HG03439 (cell line): ENCODE data around the gene SLC24A3.

Experiments
- ATAC-seq: cut with Tn5 transposase; IDR thresholded peaks from one replicate; pipeline ENCODE4 v1.9.1; 2021; ENCODE audit warnings: mild to moderate bottlenecking, moderate library complexity; ENCODE audit not compliant: unreplicated experiment

Gene SLC24A3

DNA sequence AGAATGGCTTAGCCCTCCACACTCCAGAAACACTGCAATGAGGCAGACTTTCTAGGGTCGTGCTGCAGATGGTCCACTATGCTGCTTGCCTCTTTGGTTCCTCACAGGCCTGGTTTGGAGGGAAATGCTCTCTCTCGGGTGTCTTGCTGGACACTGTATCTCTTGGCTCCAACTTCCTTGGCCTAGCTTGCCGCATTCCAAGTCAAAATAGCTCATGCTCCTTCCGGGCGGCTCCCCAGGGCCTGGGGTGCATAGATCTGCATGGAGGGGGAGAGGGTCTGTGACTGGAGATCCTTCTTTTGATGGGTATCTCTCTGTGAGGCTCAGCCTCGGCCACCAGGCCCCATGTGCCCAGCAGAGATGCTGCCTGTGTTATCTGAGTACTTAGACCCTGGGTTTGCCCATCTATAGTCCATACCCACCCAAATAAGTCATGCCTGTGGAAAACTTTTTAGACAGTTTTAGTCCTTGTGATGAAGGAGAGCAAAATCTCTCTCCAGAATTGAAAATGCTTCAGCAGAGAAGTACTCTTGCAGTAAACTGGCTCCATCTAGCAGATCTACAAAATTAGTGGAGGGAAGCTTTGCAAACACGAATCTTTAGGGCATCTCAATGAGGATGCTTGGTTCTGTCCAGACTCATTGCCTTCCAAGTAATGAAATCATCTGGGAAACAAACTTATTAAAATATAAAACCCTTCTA, 281.5 kb downstream of the SLC24A3 start:
- no peak for ATAC-seq

DNA sequence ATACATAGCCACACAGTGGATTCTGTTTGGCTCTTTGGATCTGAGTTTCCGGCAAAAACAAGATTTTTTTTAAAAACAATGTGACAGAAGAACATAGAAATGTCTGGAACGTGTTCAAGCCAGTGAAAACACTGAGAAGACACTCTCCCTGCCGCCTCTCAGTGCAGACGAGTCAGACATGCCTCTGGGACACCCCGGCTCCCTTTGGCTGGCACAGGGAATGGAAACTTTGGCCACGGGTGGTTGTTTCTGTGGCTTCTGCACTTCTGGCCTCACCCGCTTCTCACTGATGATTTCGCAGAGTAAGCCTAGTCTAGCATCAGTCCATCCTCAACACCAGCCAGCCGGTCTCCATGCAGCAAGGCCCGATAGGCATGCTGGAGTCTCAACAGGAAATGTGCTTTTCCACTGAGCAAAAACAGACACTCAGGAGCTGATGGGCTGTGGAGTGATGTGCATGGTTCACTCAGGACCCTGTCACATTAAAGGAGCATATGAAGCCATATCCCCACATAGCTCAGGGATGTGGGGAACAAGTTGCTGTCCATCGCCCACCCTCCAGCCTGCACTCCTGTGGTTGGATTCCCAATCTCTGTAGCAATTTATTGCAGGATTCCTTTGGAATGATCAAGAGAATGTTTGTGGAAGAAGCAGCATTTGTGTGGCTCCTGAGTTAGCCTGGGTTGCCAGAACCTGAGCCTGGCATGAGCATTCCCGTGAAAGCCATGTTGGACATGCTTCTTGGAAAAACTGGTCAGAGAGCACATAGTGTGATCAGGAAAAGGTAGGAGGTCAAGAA, 283.7 kb downstream of the SLC24A3 start:
- ATAC-seq = no peak

DNA sequence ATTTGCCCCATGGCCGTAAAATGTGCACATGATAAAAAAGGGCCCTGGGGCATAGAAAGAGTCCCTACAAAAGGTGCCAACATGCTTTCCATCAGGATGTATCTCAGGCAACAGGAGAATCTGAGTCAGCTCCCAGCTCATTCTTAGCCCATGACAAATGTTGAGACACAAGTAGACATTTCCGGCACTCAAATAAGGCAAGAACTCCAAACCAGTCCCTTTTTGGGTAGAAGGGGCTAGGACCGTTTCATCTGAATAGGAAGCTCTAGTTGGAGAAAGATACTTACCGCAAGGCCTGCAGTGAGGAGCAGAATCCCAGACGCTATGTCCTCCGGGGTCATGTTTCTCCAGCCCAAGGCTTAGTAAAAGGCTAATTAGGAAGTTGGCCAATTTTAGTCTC, 284.6 kb downstream of the SLC24A3 start:
- ATAC-seq = no peak

DNA sequence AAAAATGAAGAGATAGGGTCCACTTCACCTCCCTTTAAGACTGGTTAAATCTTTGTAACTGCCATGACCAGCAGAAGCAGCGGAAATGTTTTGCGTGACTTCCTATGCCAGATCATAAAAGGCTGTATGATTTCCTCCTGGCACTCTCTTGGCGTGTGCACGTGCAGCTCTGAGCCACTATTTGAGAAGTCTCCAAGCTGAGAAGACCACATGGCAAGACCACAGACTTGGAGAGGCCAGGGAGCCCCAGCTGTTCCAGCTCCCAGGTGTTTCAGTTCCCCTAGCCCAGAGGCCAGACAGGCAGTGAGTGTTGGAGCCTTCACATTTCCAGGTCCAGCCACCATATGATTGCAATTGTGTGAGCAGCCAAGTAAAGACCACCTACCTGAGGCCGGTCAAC, 286.3 kb downstream of the SLC24A3 start:
- ATAC-seq = no peak

DNA sequence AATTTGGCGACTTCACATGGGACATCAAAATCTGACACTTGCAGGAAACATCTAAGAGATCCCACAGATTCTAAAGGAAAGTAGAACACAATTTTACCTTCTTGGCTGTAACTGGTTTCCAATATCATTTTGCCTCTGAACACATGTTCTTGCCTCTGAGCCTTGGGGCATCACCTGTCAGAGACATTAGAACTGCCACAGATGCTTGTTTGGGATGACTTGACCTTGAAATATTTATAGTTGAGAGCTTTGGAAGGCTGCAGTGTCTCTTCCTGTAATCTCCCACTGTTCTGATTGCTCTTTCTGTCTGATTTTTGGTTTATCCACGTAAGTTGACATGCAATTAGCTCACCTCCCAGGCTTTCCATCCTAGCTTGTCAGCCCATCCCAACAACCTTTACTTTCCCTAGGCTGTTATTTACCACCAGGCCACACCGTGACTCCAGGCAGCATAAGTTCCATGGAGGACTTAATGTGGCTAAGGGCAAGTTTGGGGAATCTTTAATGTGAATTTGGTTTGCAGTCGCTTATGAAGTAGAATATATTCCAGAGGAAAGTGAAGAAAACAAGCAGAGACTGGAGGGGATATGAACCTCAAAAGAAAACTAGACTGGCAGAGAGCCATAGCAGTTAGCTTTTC, 289.2 kb downstream of the SLC24A3 start:
- no peak for ATAC-seq

DNA sequence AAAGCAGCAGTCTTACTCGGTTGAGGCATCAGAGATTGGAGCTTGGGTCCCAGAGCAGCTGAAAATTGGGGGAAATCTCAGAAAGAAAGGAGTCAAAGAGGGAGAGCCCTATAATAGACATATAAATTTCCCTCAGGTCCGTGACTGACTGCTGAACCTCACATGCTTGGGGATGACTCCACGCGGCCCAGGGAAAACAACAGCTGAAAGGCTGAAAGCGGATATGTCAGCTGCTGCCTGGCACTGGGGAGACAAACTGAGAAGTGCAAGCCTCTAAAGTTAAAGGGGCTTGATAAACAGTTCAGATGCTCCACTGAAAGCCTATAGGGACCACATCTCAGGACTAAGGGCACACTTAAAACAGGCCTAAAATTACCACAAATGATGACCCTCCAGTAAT, 289.7 kb downstream of the SLC24A3 start:
- no peak for ATAC-seq

DNA sequence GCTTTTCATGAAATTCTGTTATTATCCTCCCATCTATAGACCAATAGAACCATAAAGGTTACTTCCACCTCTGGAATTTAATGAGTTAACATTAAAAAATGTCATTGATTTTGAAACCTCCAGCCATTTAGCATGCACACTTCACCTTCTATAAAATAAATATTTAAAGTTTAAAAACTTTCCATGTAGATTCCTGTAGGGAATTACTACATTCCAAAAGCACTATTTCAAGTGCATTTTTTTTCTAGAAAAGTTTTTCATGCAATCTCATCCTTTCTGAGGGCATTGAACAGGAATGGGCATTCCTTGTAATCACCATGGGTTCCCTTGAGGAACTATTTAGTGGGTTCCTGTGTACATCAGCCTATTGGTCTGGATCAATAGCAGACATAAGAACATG, 291.8 kb downstream of the SLC24A3 start:
- no peak for ATAC-seq

DNA sequence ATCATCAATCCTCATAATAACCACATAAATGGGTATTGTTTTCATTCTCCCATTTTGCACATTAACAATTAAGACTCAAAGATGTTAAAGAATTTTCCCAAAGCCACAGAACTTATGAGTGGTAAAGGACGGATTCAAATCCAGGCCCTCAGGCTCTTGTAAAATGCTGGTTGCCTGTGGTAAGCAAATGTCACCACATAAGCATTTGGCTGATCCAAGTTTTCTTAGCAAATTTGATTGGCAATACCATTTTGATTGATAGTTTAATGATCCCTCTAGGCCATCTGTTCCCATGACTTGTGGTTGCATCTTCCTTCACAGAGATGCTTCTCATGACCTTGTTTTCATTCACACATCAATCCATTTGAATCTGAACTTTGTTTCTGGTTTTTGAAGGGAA, 293.6 kb downstream of the SLC24A3 start:
- no peak for ATAC-seq

DNA sequence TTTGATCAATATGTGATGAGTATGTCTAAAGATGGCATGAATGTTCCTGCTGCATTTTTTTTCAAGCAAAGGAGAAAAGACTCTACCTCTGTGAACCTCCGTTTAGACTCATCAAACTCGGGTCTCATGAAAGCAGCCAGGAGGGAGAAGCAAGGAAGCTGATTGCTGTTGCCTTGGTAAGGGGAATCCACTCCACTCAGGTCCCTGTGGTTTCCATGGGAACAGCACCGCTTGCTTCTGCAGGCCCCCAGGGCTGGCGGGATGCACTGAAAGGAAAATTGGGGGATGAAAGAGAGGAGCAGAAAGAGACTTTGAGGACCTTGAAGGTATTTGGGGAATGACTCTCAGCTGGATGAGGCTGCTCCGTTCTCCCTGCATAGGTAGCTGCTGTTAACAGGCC, 296.0 kb downstream of the SLC24A3 start:
- ATAC-seq = no peak

DNA sequence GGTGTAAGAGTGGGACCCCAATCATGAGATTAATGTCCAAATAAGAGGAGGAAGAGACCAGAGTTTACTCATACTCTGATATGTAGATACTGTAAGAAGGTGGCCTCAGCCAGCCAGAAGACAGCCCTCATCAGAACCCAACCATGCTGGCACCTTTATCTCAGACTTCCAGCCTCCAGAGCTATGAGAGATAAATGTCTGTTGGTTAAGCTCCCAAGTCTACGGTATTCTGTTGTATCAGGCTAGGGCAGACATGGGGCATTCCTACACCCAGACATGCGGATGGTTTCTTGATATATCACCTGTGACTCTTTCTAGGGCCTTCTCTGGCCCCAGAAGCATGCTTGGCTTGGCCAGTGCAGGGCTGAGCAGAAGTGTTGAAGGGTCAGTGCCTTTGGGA, 298.2 kb downstream of the SLC24A3 start:
- no peak for ATAC-seq

DNA sequence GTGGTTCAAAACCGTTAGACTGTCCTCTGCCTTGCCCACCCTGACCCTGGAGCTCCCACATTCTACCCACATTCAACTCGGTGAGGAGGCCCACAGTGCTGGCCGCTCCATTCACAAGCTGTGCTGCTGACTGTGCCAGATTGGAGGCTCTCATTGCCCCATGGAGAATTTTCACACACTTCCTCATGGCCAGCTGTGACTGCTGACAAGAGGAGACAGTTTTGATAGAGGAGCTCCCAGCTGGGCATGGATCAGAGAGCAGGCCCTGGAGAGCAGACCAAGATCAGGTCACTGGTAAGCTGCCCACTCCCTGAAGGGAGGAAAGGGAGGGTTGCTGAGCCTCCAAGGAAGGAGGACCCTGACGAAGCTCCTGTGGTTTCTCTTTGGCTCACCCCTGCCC, 299.5 kb downstream of the SLC24A3 start:
- ATAC-seq = no peak

DNA sequence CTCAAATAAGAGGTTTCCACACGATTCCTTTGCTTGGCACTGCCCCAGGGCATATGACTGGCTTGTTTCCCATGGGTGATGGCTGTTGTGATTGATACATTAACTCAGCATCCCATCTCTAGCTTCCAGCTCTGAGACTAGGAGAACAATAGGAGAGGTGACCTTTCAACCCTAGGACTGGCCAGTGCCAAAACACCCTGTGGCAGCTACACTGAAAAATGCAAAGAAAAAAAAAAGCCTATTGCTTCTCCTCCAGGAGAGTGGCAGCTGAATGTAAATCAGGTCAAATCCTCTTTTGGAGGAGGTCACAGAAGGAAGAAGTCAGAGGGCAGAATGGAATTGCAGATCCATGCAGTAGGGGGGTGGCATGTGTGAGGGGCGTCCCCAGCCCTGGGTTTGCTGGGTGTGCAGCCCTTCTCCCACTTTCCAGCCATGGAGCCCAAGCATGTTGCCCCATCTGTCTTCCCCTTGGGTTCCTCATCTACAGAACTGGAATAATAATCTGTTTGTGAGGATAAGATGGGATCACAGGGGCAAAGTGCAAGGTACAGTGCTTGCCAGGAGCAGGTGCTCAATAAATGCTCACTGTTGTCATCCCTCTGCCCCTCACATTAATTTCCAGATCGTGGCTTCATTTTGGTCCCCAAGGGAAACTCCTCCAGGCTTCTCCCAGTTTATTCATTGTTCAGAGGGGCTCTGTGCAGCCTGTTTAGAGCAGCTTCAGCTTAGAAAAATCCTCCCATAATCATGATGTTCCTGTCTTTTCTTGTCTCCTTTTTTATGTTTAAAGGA, 300.6 kb downstream of the SLC24A3 start:
- no peak for ATAC-seq

DNA sequence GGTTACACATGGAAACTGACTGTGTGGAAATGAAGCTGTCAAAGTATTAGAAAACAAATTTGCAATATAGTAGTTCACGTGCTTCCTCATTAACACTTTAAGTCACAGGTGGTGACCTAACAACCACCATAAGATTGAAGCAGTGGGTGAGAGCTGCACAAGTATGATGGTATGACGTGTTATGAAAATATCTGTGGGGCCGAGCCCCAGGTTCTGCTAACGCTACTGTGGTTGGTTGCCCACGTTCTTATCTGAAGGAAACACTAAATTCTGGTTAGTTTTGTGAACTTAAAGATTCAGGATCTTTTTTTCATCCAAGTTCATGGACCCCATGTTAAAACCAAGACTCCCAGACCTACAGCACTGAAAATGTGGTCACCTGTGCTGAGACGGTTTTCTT, 302.6 kb downstream of the SLC24A3 start:
- ATAC-seq = no peak

DNA sequence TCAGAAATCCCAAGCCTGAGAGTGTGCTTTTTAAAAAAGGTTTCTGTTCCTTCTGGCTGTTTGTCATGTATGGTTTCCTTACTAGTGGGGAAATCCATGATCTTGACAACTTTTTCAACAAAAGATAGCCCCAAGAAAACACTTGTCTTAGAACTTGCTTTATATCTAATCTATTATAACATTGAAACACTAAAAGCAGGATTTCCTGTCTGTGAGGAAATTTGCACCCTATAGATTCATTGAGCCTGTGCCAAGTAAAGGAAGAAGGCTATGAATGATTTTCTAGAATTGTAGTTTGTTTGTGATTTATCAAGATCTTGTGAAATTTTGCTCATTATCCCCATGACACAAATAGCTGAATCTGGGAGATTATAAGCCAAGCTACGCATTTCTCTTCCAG, 307.0 kb downstream of the SLC24A3 start:
- no peak for ATAC-seq

DNA sequence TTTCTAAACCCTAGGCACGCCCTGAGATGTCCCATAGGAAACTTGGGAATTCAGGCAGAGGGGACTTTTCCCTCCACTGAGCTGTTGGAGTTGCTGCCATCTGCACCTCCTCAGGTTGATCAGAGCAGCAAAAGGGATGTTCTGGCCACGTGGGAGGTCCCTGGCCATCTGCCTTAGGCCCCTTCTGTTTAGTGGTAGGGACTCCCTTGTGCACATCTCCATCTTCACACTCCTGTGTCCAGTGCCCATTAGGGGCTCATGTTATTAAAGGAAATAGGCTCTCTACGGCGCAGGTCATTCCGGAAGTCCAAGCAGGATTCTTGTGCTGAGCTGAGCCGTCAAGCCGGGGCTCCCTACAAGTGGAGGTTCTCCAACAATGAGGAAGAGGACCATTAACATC, 307.8 kb downstream of the SLC24A3 start:
- no peak for ATAC-seq

DNA sequence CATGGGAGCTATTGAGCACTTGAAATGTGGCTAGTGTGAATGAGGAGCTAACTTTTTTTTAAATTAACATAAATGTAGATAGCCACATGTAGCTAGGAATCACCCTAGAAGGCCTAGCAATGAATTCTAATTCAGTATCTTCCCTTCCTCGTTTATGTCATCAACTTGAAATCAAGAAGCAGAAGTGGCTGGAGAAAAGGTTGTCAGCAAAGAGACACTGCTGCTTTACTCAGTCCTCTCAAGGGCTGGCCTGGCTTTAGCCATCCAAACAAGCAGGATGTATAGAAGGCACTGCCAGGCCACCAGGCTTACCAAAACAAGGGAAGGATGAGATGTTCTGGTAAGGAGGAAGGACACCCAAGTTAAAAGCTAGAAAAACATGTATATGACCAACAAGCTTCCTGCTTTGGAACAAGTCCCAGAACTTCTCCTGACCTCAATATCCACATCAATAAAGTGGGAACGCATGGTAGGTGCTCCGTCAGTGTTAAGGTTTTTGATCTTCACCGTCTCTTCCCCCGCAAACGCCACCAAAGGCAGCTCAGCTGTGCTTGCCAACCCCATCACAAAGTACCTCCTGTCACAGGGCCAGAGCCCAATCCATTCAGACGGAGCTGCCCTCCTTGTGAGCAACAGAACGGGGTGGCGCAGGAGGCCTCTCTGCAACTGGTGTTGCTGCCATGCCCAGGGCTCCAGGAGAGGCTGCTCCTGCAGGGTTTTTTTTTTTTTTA, 309.8 kb downstream of the SLC24A3 start:
- ATAC-seq = no peak

DNA sequence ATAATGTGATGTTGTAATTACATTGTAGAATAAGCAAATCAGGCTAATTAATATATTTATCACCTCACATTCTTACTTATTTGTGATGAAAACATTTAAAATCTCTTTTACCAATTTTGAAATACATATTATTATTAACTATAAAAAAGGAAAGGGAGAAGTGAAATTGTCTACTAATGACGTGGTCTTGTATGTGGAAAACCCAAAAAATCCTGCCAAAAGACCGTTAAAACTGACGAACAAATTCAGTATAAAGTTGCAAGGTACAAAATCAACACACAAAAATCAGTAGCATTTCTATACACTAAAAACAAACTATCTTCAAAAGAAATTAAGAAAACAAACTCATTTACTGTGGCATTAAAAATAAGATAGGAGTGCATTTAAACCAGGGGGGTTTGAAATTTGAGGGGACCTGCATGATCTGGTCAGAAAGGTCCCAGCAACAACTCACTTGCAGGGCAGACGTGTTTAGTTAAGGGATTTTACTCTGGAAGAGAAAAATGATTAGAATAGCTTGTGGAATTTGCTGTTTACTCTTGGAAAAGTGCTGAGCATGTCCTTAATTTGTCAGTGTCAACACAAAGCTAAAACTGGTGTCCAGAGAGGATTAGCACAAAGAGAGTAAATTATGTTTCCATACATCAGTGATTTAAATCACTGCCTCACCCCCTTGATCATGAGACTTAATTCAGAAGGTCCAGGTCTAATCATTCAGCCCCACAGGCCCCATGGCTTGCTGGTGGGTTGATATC, 310.6 kb downstream of the SLC24A3 start:
- no peak for ATAC-seq

DNA sequence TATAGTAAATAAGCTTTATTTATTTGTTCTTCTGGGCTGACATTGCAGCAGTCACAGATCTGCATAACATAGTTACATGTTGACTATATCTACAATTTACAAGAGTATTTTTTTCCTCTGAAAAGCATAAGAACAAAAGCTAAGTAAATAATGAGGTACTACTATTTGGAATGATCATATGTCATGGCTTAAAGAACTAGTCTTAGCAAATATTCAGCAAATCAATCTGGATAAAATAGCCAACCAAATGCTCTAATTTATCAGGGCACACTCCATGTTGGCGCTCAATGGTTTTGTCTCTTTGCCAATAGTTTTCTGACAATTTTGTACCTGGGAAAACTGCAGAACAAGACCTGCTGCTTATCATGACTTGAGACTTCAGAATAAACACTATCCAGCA, 312.2 kb downstream of the SLC24A3 start:
- no peak for ATAC-seq

DNA sequence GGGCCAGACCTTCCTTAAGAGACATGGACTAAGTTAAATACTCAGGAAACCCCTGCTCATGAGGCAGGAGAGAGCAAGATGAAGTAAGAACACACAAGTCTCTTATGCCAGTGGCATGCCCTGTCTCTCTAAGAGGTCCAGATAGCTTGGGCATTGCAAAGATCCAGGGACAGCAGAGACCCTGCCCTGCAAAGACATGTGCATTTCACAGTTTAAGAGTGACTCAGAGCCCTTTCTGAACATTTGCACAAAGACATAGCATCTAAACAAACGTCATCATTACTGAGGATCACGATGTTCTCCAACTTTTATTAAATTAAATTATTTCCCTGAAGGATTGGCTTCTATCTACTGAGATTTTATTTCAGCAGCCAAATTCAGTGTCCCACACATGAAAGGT, 315.1 kb downstream of the SLC24A3 start:
- ATAC-seq = no peak
